ENCODE measurements around the gene CHRNA1. TPM values are rescaled to one million over a fixed set of nuclear protein-coding genes. Genes with fewer than 3 reads are reported as not detected.

Gene CHRNA1
- polyA plus RNA-seq, 1 donor from 2014 or later, result not detected

GRCh38 chr2:174778085-174778981 is 14.1 kb upstream of the CHRNA1 start:
- Histone ChIP-seq H3F3A (ENCODE audit: insufficient read depth, low read length, poor library complexity, severe bottlenecking) (no peaks in the 10 kb centered on the region), H3K27ac (ENCODE audit: low read length) (no peak overlapping the region), H3K9me2 (ENCODE audit: insufficient read depth, low read length) (no peaks in the 10 kb centered on the region), H3K27me3 (ENCODE audit: insufficient read depth, low read depth, low read length) (no peaks in the 10 kb centered on the region), H3K79me2 (replicated peaks; ENCODE audit: insufficient read depth, low read length) (no peaks in the 10 kb centered on the region), H3K9me3 (ENCODE audit: low read length) (no peaks in the 10 kb centered on the region), H3K9ac (ENCODE audit: low read length) (no peak overlapping the region), H3K4me2 (ENCODE audit: low read length) (no peak overlapping the region), H3K4me3 (ENCODE audit: low read length) (no peak overlapping the region), H3K36me3 (ENCODE audit: insufficient read depth, low read length) (no peaks in the 10 kb centered on the region), H2AFZ (ENCODE audit: low read depth, low read length) (no peak overlapping the region), H4K20me1 (ENCODE audit: insufficient read depth) (no peaks in the 10 kb centered on the region)
- no peak for TF ChIP-seq POLR2AphosphoS5 (IDR thresholded peaks at IDR 0.05)
- TF ChIP-seq REST (IDR thresholded peaks at IDR 0.05; ENCODE audit: borderline replicate concordance), result no peak
- TF ChIP-seq TAF1 (IDR thresholded peaks at IDR 0.05; ENCODE audit: low read depth), result no peak
- no peak for TF ChIP-seq SMC3 (conservative IDR thresholded peaks at IDR 0.05; ENCODE audit: poor library complexity)
- no peak for TF ChIP-seq RAD21 (conservative IDR thresholded peaks at IDR 0.05)
- no peak for TF ChIP-seq EZH2 (IDR thresholded peaks at IDR 0.05; ENCODE audit: borderline replicate concordance, insufficient read depth, low read length, poor library complexity, severe bottlenecking)
- TF ChIP-seq MXI1 (conservative IDR thresholded peaks at IDR 0.05; ENCODE audit: poor library complexity, severe bottlenecking), result no peak
- TF ChIP-seq CTCF (IDR thresholded peaks at IDR 0.05; ENCODE audit: poor library complexity, severe bottlenecking), result no peak
- TF ChIP-seq EP300 (conservative IDR thresholded peaks at IDR 0.05; ENCODE audit: poor library complexity, severe bottlenecking), result no peak

- Histone ChIP-seq H3F3A (ENCODE audit: insufficient read depth, low read length, poor library complexity, severe bottlenecking) (no peaks in the 10 kb centered on the region), H3K9ac (ENCODE audit: low read length) (no peak overlapping the region), H3K27ac (ENCODE audit: low read length) (no peak overlapping the region), H3K4me3 (ENCODE audit: low read length) (no peak overlapping the region), H3K9me2 (ENCODE audit: insufficient read depth, low read length) (no peaks in the 10 kb centered on the region), H3K79me2 (replicated peaks; ENCODE audit: insufficient read depth, low read length) (no peaks in the 10 kb centered on the region), H3K9me3 (ENCODE audit: low read length) (no peaks in the 10 kb centered on the region), H3K27me3 (ENCODE audit: insufficient read depth, low read depth, low read length) (no peaks in the 10 kb centered on the region), H4K20me1 (ENCODE audit: insufficient read depth) (no peaks in the 10 kb centered on the region), H2AFZ (ENCODE audit: low read depth, low read length) (no peak overlapping the region), H3K4me2 (ENCODE audit: low read length) (no peak overlapping the region), H3K36me3 (ENCODE audit: insufficient read depth, low read length) (no peaks in the 10 kb centered on the region)
- TF ChIP-seq SMC3 (conservative IDR thresholded peaks at IDR 0.05; ENCODE audit: poor library complexity) (no peak), CTCF (IDR thresholded peaks at IDR 0.05; ENCODE audit: poor library complexity, severe bottlenecking) (no peak), EP300 (conservative IDR thresholded peaks at IDR 0.05; ENCODE audit: poor library complexity, severe bottlenecking) (no peak), POLR2AphosphoS5 (IDR thresholded peaks at IDR 0.05) (no peak), EZH2 (IDR thresholded peaks at IDR 0.05; ENCODE audit: borderline replicate concordance, insufficient read depth, low read length, poor library complexity, severe bottlenecking) (no peak), RAD21 (conservative IDR thresholded peaks at IDR 0.05) (no peak), TAF1 (IDR thresholded peaks at IDR 0.05; ENCODE audit: low read depth) (no peak), MXI1 (conservative IDR thresholded peaks at IDR 0.05; ENCODE audit: poor library complexity, severe bottlenecking) (no peak), REST (IDR thresholded peaks at IDR 0.05; ENCODE audit: borderline replicate concordance) (no peak)
Observed at GRCh38 chr2:174777347-174778084, 13.2 kb upstream of the CHRNA1 start.

Measured in neural cell (in vitro differentiated cells).